Activated T-cell treated with anti-CD3 and anti-CD28 coated beads, Interleukin-2, amount 50 U/mL, for 24 hours (primary cell): ENCODE data around the gene SIAH1.
"Not testable (repeated sequence)": the region's sequence is repeated elsewhere in the genome, so short reads cannot be mapped to it uniquely, and the experiment has no call there.

Source experiments
- DNase-seq: peaks from one replicate; pipeline ENCODE4 v3.0.0-alpha.2; 2020
- H3K27ac Mint-ChIP-seq: 2 replicates; pipeline ENCODE4 v1.8.0; 2020; ENCODE audit warnings: mild to moderate bottlenecking, mixed read lengths
- H3K27me3 Mint-ChIP-seq: 2 replicates; pipeline ENCODE4 v1.8.0; 2020; ENCODE audit warnings: mixed read lengths
- H3K36me3 Mint-ChIP-seq: 2 replicates; pipeline ENCODE4 v1.8.0; 2020; ENCODE audit warnings: low read depth, mixed read lengths
- H3K4me1 Mint-ChIP-seq: 2 replicates; pipeline ENCODE4 v1.8.0; 2020; ENCODE audit warnings: low read depth, mixed read lengths
- H3K4me3 Mint-ChIP-seq: 2 replicates; pipeline ENCODE4 v1.8.0; 2020; ENCODE audit warnings: mild to moderate bottlenecking, moderate library complexity, mixed read lengths
- H3K9me3 Mint-ChIP-seq: 2 replicates; pipeline ENCODE4 v1.8.0; 2020; ENCODE audit warnings: mixed read lengths

SIAH1 gene

DNA sequence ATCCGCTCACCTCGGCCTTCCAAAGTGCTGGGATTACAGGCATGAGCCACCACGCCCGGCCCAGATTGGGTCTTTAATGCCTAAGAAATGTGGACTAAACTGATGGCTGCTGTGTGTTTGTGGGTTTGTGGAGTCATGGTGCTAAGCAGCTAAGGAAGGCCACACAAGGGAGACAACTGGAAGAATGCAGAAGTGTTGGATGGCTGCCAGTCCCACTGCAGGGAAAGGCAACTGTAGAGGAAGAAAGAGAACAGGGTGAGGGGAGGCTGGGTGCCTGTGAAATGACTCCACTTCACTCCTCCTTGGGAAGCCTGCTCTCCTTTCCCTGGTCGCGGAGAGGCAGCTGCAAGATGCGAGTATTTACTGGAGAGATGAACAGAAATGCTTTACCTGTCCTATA lies 23.5 kb upstream of the SIAH1 start:
- H3K4me1 Mint-ChIP-seq = peaks cover 4% of the 10 kb centered on the region
- H3K9me3 Mint-ChIP-seq = no peaks in the 10 kb centered on the region
- H3K36me3 Mint-ChIP-seq = no peaks in the 10 kb centered on the region

DNA sequence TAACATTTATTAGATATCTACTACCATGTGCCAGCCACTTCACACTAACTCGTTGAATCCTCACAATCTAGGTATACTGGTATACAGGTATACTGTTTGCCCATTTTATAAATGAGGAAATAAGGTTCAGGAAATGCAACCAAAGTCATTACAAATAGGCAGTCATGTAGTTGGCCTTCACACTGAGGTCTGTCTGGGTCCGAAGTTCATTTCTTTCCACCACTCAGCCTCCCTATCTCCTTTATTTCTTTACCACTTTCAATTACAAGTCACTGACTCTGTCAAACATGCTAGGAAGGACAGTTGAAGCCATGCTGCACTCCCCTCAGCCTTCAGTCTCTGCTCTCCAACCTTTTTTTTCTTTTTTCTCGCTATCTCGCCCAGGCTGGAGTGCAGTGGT lies 20.7 kb upstream of the SIAH1 start:
- no peak overlapping the region for H3K27ac Mint-ChIP-seq
- no peak for DNase-seq
- no peaks in the 10 kb centered on the region for H3K27me3 Mint-ChIP-seq
- no peaks in the 10 kb centered on the region for H3K9me3 Mint-ChIP-seq
- no peak overlapping the region for H3K4me3 Mint-ChIP-seq
- no peaks in the 10 kb centered on the region for H3K36me3 Mint-ChIP-seq
- no peaks in the 10 kb centered on the region for H3K4me1 Mint-ChIP-seq

More for the DNA sequence above, 23.5 kb upstream of the SIAH1 start:
- no peak overlapping the region for H3K27ac Mint-ChIP-seq
- no peaks in the 10 kb centered on the region for H3K27me3 Mint-ChIP-seq
- DNase-seq = no peak
- no peak overlapping the region for H3K4me3 Mint-ChIP-seq

DNA sequence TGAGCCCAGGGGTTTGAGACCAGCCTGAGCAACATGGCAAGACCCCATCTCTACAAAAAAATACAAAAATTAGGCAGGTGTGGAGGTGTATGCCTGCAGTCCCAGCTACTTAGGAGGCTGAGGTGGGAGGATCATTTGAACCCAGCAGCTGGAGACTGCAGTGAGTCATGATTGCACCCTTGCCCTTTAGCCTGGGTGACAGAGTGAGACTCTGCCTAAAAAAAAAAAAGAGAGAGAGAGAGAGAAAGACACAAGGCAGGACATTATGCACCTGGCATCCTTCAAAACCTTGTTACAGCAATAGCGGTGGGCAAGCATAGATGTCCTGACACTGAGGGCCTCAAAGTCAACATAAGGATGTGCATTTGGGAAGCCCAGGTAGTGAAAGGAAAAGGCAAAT lies 19.9 kb upstream of the SIAH1 start:
- Mint-ChIP-seq H3K27ac (no peak overlapping the region), H3K4me3 (no peak overlapping the region), H3K9me3 (no peaks in the 10 kb centered on the region), H3K27me3 (no peaks in the 10 kb centered on the region), H3K36me3 (no peaks in the 10 kb centered on the region), H3K4me1 (no peaks in the 10 kb centered on the region)
- no peak for DNase-seq

- DNase-seq, H3K36me3 Mint-ChIP-seq, H3K9me3 Mint-ChIP-seq, H3K4me1 Mint-ChIP-seq, H3K27ac Mint-ChIP-seq, H3K4me3 Mint-ChIP-seq, H3K27me3 Mint-ChIP-seq: not testable (repeated sequence)
These were observed 17.3 kb upstream of the SIAH1 start for GRCh38 chr16:48402547-48402946.

DNA sequence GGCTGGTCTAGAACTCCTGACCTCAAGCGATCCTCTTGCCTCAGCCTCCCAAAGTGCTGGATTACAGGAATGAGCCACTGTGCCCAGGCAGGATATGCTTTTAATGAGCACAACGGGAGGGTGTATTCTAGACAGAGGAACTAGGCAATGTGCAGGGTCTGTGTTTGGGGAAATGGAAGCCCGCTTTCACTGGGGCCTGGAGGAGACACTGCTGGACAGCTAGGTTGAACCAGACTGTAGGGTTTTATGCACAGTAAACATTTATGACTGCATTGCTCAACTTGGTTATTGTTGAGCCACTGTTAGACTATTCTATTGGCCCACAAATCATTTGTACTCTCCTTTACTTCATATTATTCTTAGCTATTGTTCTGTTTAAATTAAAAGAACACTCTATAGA lies 10.2 kb upstream of the SIAH1 start:
- H3K27me3 Mint-ChIP-seq = no peaks in the 10 kb centered on the region
- H3K4me1 Mint-ChIP-seq = peaks cover 6% of the 10 kb centered on the region
- no peak for DNase-seq
- no peak overlapping the region for H3K27ac Mint-ChIP-seq
- no peak overlapping the region for H3K4me3 Mint-ChIP-seq
- H3K36me3 Mint-ChIP-seq = no peaks in the 10 kb centered on the region
- no peaks in the 10 kb centered on the region for H3K9me3 Mint-ChIP-seq

GRCh38 chr16:48394355-48394703 lies 9.1 kb upstream of the SIAH1 start:
- H3K4me1 Mint-ChIP-seq = peaks cover 6% of the 10 kb centered on the region
- peak overlapping the region; percentile 0 for H3K27ac Mint-ChIP-seq
- DNase-seq = no peak
- H3K9me3 Mint-ChIP-seq = no peaks in the 10 kb centered on the region
- H3K4me3 Mint-ChIP-seq = no peak overlapping the region
- no peaks in the 10 kb centered on the region for H3K27me3 Mint-ChIP-seq
- no peaks in the 10 kb centered on the region for H3K36me3 Mint-ChIP-seq

DNA sequence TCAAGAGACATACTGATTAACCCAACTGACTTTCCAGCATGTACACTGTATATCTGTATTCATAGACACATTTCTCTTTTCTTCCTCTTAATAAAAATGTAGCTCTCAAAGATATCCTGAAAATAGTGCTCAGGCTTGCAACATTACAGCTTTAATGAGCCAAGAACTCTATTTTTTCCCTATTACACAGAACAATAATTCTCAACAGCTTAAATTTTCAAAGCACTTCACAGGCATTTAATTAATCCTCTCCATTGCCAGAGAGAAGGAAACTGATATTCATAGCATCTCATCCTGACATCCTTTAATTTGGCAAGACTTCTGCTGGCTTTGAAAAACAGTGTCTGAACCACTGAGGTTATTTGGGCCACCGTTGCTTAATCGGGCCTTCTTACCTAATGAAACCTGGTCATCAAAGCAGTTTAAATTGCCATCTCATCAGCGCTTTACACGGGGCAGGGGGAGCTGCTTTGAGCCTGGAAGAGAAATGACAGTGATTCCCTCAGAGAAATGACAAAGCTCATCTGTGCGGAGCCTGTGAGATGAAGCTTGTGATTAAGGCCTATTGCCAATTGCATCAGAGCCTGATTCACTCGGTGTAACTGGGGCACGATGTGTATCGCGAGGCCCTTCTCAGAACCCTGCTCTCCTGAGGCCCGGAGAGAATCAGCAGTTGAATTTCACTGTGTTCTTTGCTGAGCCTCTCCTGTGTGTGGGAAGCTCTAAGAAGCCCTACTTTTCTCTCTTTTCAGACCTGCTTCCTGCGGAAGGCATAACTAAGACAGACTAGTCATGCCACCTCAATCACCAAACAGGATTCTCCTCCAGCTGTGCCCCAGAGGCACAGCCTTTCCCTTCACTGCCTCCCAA lies 8.5 kb upstream of the SIAH1 start:
- Mint-ChIP-seq H3K36me3 (no peaks in the 10 kb centered on the region), H3K4me1 (peaks cover 6% of the 10 kb centered on the region), H3K27ac (peak overlapping the region; percentile 0), H3K9me3 (no peaks in the 10 kb centered on the region), H3K4me3 (no peak overlapping the region), H3K27me3 (no peaks in the 10 kb centered on the region)
- no peak for DNase-seq

DNA sequence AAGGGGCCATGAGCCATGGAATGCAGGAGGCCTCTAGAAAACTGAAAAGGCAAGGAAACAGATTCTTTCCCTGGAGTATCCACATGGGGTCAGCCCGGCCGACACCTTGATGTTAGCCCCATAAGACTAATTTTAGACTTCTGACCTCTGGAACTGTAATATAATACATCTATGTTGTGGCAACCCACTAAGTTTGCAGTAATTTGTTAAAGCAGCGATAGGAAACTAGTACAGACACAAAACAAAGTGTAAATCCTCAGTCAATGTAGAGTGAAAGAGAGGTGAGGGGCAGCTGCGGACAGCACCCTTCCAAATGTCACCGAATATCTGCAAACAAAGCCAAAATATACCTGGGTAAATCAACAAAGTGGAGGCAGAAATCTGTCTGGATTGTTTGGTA lies 7.2 kb upstream of the SIAH1 start:
- H3K9me3 Mint-ChIP-seq = no peaks in the 10 kb centered on the region
- no peak overlapping the region for H3K27ac Mint-ChIP-seq
- H3K4me3 Mint-ChIP-seq = no peak overlapping the region
- H3K4me1 Mint-ChIP-seq = peaks cover 6% of the 10 kb centered on the region
- no peak for DNase-seq
- H3K27me3 Mint-ChIP-seq = no peaks in the 10 kb centered on the region
- no peaks in the 10 kb centered on the region for H3K36me3 Mint-ChIP-seq

GRCh38 chr16:48386559-48387312 lies 1.5 kb upstream of the SIAH1 start:
- H3K9me3 Mint-ChIP-seq = no peaks in the 10 kb centered on the region
- H3K27ac Mint-ChIP-seq = no peak overlapping the region
- no peaks in the 10 kb centered on the region for H3K27me3 Mint-ChIP-seq

GRCh38 chr16:48384520-48385252 lies 527 bp downstream of the SIAH1 start:
- Mint-ChIP-seq H3K27ac (peak overlapping the region; percentile 91), H3K4me1 (peaks cover 29% of the 10 kb centered on the region), H3K4me3 (peak overlapping the region; percentile 91), H3K9me3 (no peaks in the 10 kb centered on the region), H3K27me3 (no peaks in the 10 kb centered on the region), H3K36me3 (peaks cover 10% of the 10 kb centered on the region)
- peak; percentile 63 for DNase-seq

More at GRCh38 chr16:48386559-48387312, 1.5 kb upstream of the SIAH1 start:
- peaks cover 9% of the 10 kb centered on the region for H3K36me3 Mint-ChIP-seq
- H3K4me1 Mint-ChIP-seq = peaks cover 14% of the 10 kb centered on the region
- H3K4me3 Mint-ChIP-seq = peak overlapping the region; percentile 84
- no peak for DNase-seq

- H3K9me3 Mint-ChIP-seq = no peaks in the 10 kb centered on the region
- peak overlapping the region; percentile 91 for H3K27ac Mint-ChIP-seq
- peak overlapping the region; percentile 91 for H3K4me3 Mint-ChIP-seq
- no peak for DNase-seq
- peaks cover 10% of the 10 kb centered on the region for H3K36me3 Mint-ChIP-seq
- H3K4me1 Mint-ChIP-seq = peaks cover 36% of the 10 kb centered on the region
- no peaks in the 10 kb centered on the region for H3K27me3 Mint-ChIP-seq
These were observed 1.2 kb downstream of the SIAH1 start for GRCh38 chr16:48383877-48384519.

DNA sequence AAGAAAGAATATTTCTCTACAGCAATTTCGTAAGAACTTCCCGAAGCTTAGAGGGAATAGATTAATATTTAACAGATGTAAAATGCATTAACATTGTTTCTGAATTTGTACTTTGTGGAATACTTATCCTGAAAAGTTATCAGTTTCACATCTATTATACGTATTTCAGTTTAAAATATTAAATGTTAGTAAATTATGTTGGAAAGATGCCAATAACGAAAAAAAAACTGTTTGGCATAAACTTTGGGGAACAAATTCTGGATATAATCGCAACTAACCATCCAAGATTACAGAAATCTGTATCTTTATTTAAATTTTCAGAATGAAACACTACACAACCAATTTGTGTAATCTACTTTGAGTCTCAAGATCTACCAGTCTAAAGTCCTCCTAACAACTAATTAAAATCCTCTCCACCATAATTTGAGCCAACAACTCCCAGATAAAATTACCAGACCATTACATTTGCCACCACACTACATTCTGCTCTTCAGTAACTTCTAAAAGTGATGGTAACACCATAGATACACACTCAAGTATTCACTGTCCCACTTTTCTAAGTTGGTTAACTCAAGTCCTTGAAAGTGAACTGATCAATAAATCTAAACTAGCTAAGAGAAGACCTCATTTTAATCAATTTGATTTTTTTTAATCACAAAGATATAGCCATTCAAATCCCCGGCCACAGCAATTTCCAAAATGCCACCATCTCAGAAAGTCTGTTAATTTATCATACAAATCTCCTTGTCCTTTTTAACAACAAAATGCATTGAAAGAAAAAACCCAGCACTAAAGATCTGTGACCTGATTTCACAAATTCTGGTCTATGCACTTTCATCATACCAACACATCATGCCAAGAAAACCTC lies 2.0 kb downstream of the SIAH1 start:
- H3K4me1 Mint-ChIP-seq = peaks cover 44% of the 10 kb centered on the region
- peak overlapping the region; percentile 91 for H3K4me3 Mint-ChIP-seq
- no peaks in the 10 kb centered on the region for H3K9me3 Mint-ChIP-seq
- H3K36me3 Mint-ChIP-seq = peaks cover 10% of the 10 kb centered on the region
- DNase-seq = no peak
- H3K27me3 Mint-ChIP-seq = no peaks in the 10 kb centered on the region
- peak overlapping the region; percentile 91 for H3K27ac Mint-ChIP-seq

GRCh38 chr16:48382131-48382530 lies 3.1 kb downstream of the SIAH1 start:
- Mint-ChIP-seq H3K9me3 (no peaks in the 10 kb centered on the region), H3K4me1 (peaks cover 46% of the 10 kb centered on the region), H3K27ac (no peak overlapping the region), H3K36me3 (peaks cover 10% of the 10 kb centered on the region), H3K4me3 (no peak overlapping the region), H3K27me3 (no peaks in the 10 kb centered on the region)
- DNase-seq = no peak
